HuH-7 (cell line): ENCODE data around the gene NPHP4.
A peak's percentile ranks its signal among the peaks of the same experiment; 100 is the strongest.

ENCODE experiments used
- DNase-seq: peaks from one replicate; pipeline ENCODE4 v3.0.0; 2011; ENCODE audit warnings: low spot score

NPHP4 gene

DNA sequence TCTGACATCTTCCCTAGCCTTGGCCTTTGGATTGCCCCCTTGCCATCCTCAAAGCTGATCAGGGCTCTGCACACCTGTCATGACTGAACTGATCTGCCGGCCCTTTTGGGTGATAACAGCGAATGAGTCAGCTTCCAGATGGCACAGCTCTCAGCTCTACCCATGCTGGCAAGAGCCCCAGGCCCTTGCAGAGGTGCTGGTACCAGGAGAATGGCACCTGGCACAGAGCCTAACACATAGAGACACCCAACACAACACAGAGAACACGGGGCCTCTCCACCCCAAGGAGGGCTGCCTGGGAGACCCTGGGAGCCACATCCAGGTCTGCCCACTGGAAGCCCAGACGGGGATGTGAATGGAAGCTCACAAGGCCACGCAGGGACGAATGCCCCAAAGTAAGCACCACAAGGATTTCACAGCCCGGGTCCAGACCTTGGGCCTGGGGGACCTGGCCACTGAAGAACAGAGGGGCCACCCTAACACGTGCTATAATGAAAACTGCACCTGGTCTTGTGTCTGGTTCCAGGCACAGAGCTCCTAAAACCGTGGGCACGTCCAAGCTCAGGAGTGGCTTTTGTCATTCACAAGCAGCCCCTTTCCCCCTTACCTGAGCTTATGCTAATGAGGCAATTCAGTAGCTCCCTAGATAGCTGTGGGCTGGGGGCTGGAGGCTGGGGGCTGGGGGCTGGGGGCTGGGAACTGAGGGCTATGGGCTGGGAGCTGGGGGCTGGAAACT is 160.5 kb downstream of the NPHP4 start:
- DNase-seq = no peak

DNA sequence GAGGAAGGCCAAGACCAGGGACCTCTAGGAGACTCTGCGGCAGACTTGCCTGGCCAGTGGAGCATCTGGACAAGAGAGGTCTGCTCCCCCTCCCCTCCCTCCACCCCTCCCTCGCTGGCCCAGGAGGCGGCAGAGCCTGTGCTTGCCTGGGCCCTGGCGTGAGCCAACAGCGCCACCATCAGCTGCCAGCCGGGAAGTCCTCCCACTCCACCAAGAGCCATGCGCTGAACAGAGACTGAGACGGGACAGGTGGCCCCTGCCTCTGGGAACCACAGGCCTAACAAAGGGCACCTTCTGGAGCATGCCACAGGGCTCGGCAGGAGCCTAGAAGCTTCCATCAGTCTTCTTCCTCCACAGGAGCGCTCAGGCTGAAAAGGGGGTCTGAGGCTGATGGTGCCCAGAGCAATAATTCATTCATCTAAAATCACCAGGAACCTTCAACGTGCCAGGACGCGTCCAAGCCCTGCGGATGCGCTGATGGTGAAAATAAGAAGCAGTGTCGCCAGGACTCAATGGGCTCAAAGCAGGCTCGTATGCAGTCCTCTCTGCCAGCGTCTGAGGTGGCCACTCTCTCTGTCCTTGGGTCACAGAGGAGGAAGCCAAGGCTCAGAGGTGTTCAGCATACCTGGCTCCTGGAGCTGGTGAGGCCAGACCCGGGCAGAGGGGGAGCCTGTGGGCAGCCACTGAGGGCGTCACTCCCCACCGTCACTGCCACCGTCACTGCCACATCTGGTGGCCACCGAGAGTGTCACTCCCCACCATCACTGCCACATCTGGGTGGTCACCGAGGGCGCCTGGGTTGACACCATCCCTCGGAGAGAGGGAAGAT is 161.2 kb downstream of the NPHP4 start:
- DNase-seq = peak; percentile 52

- DNase-seq = no peak
These were observed 162.8 kb downstream of the NPHP4 start for GRCh38 chr1:5829414-5829813.

DNA sequence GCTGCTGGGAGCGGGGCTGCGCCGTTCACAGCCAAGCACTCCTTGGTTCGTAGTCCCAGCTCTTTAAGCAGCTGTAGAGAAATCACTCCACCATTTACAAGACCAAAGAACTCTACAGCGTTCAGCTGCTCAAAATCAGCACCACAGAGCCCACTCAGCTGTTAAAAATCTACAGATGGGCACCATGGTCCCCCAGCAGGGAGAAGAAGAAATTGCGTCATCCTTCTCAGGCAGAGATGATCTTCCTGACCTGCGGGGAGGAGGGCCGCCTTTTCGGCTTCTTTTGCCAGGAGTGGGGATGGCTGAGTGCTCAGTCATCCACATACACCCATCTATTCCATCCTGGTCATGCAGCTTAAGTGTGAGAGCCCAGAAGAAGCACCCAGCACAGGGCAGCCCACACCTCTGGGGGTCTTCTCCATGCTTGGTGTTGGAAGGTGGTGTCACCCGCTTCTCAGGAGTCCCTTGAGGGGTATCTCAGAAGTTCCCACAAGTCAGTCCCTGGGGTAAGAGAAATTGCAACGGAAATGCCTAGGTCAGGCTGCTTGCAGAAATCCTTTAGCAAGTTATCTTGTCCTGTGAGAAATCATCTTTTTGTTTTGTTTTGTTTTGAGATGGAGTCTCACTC is 163.8 kb downstream of the NPHP4 start:
- DNase-seq = no peak

DNA sequence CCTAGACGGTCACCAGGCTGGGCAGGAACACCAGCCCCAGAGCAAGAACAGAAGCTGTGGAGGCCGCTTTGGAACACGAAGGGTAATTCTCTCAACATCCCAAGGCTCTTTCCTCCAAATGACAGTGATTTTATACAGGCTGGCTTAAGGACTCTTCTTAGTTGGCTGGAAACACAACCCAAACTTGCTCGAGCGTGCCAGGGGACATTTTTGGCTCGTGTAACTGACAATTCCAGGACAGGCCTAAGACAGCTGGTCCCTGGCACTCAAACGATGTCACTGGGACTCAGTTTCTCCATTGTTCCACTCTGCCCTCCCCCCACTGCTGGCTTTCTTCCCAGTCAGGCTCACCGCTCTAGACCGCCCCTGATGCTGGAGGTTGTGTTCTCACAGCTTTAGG is 164.7 kb downstream of the NPHP4 start:
- DNase-seq = no peak

GRCh38 chr1:5826601-5827000 is 165.6 kb downstream of the NPHP4 start:
- DNase-seq = no peak

DNA sequence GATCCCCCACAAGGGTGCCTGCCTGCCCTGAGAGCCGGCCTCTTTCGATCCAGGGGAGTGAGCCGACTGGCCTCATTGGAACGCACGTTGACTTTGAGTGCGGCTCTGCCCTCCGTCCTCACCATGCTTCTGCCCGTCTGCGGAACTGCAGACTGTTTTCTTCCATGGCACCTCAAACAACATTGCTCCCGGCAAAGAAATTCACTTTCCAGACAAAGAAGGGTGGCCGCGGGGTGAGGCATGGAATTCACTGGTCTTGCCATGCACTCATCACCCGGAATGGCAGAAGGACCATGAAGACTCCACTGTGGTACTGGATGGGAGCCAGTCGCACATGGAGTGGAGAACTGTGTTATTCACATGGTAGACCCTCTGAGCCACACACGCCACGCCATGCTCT is 169.5 kb downstream of the NPHP4 start:
- no peak for DNase-seq

DNA sequence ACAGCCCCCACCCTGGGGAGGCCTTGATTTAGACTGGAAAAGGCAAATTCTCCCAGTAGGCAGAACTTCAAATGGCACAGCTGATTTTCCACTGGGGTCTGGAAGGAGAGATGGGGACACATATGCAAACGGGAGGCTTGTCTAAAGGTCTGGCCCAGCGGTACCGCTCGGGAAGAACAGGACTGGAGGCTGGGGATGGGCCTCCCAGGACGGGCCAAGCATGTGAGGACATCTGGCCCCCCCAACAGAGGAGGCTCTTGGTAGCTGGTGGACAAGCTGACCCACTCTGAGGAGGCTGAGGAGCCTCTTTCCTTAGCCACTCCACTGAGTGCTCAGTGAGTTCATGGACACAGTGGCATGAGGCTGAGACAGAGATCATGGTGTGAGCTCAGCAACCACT is 170.0 kb downstream of the NPHP4 start:
- no peak for DNase-seq

GRCh38 chr1:5821540-5822176 is 170.6 kb downstream of the NPHP4 start:
- DNase-seq = no peak

DNA sequence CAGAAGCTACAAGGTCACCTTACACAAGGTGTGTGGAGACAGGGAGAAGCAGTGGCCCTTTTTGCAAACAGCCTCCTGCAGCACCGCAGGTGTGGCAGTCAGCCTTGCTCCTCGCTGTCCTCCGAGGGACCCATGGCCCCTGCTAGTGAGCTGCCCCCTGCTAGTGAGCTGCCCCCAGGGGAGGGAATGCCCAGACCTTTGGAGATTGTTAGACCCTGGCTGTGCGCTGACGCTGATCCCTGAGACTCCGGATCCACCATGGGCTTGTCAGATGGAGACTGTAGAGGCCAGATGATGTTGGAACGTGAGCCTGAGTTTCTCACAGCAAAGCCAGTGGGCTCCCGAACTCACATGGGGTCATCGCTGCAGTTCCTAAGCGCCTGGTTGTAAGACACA is 172.2 kb downstream of the NPHP4 start:
- no peak for DNase-seq

DNA sequence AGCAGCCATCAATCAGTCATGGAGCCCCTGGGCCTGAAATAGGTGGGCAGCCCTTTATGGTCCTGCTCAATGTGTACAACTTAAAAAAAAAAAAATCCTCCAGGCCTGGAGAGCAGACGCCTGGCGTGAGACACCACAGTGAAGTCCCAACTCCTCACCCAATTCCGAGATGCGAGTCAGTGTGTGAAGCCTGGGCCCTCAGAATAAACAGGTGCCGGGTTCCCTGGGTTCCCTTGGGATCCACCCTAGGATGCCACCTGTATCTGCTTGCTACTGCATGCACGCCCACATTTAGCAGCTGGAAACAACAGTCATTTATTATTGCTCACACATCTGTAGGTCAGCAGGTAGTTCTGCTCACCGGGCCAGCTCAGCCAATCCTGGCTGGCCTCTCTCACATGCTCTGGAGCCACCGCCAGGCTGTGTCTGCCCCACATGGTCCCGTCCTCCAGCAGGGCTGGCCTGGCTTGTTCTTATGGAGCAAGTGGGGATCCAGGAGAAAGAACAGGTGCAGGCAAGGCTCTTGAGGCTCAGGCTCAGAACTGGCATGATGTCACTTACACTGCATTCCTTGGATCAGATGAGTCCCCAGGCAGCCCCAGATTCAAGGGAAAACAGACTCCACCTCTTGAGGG is 172.7 kb downstream of the NPHP4 start:
- no peak for DNase-seq

- no peak for DNase-seq
These were observed 173.5 kb downstream of the NPHP4 start for GRCh38 chr1:5818755-5819154.

DNA sequence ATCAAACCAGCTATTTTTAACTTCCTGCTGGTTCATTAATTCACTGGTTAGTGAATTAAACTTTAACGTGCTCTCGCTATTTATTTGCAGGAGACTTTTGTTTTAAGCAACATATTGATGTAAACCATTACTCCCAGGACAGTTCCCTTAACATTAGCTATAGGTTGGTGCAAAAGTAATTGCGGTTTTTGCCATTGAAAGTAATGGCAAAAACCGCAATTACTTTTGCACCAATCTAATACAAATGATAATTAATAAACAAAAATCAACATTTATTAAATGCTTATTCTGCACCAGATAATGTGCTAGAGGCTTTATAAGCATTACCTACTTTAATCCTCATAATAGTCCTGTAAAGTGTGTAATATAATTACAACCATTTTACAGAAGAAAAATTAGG is 176.5 kb downstream of the NPHP4 start:
- DNase-seq = no peak

- DNase-seq = no peak
These were observed 177.0 kb downstream of the NPHP4 start for GRCh38 chr1:5815211-5815610.

DNA sequence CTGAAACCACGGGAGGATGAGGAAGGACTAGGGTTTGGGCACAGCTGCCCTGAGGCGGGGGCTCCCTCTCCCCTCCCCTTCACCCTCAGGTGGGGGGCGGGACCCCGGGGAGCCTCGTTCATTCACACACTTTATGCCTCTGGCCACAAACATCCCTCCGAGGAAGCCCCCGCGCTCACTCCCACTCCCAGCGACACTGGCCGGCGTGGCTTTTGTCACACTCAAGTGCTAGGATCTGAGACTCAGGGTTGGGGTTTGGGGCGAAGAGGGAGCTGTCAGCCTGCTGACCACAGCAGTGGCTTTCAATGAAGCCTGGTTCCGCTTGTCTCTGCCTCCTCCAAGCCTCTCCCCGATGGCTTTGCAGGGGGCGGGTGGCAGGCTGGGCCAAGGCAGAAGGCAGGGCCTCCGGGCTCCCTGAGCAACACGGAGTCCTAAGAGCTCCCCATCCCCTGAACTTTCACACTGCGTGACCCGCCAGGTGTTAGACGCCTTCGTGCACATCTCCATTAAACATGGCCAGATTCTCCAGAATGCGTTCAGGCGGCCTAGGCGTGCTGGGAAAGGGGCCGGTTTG is 178.1 kb downstream of the NPHP4 start:
- no peak for DNase-seq

DNA sequence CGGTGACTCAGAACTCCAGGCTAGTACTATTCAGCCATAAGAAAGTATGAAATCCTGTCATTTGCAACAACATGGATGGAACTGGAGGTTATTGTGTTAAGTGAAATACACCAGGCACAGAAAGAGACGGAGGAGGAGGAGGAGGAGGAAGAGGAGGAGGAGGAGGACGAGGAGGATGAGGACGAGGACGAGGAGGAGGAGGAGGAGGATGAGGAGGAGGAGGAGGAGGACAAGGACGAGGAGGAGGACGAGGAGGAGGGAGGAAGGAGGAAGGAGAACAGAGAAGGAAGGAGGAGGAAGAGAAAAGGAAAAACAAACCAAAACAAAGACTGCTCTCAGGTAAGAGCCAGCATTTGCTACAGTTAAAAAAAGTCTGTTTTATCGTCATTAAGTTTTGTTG is 178.7 kb downstream of the NPHP4 start:
- DNase-seq = no peak
